Measurements from ENCODE around the gene PAF1. TPM values are rescaled to one million over a fixed set of nuclear protein-coding genes. Genes with fewer than 3 reads are reported as not detected.

Gene PAF1
- total RNA-seq, 2 experiments from 2014 or later, result 33.1 to 45.9 TPM

GRCh38 chr19:39417463-39418181 is 26.7 kb upstream of the PAF1 start:
- BruUV-seq (replicated peaks), result no TSS peak
- no peak for DNase-seq (ENCODE audit: low spot score)
- Histone ChIP-seq H3K4me1 (ENCODE audit: insufficient read depth, low read length, poor library complexity, severe bottlenecking) (peaks cover 12% of the 10 kb centered on the region), H3K9me3 (ENCODE audit: low read length) (no peaks in the 10 kb centered on the region), H3K4me2 (ENCODE audit: low read length) (no peak overlapping the region), H2AFZ (ENCODE audit: low read length) (no peak overlapping the region), H3K9me2 (ENCODE audit: insufficient read depth, low read length) (no peaks in the 10 kb centered on the region), H3K4me3 (ENCODE audit: low read depth, low read length, poor library complexity, severe bottlenecking) (no peak overlapping the region), H3K79me2 (ENCODE audit: insufficient read depth, low read depth, low read length) (peaks cover 16% of the 10 kb centered on the region; the same call in 1 of the 2 replicates), H3K27ac (ENCODE audit: low read depth, low read length, poor library complexity, severe bottlenecking) (no peak overlapping the region), H3K36me3 (ENCODE audit: insufficient read depth, low read length) (peaks cover 43% of the 10 kb centered on the region), H4K20me1 (ENCODE audit: insufficient read depth, low read length) (no peaks in the 10 kb centered on the region)
- ChIA-PET CTCF (ENCODE audit: unreplicated experiment) (no interaction called here), POLR2A (no interaction called here)
- no peak for TF ChIP-seq CTCF (conservative IDR thresholded peaks at IDR 0.05; ENCODE audit: low read length)
- intact Hi-C loops (cut with micrococcal nuclease; ENCODE audit: unreplicated experiment), result no loop called here

- Histone ChIP-seq H3K4me3 (ENCODE audit: low read depth, low read length, poor library complexity, severe bottlenecking) (no peak overlapping the region), H3K27ac (ENCODE audit: low read depth, low read length, poor library complexity, severe bottlenecking) (no peak overlapping the region), H3K4me2 (ENCODE audit: low read length) (no peak overlapping the region), H3K4me1 (ENCODE audit: insufficient read depth, low read length, poor library complexity, severe bottlenecking) (peaks cover 15% of the 10 kb centered on the region), H3K9me2 (ENCODE audit: insufficient read depth, low read length) (no peaks in the 10 kb centered on the region), H4K20me1 (ENCODE audit: insufficient read depth, low read length) (no peaks in the 10 kb centered on the region), H3K36me3 (ENCODE audit: insufficient read depth, low read length) (peaks cover 33% of the 10 kb centered on the region), H3K79me2 (ENCODE audit: insufficient read depth, low read depth, low read length) (peaks cover 16% of the 10 kb centered on the region; the same call in 1 of the 2 replicates), H3K9me3 (ENCODE audit: low read length) (no peaks in the 10 kb centered on the region), H2AFZ (ENCODE audit: low read length) (no peak overlapping the region)
- POLR2A ChIA-PET, result interaction anchor here (0.6 kb wide), 1 partner anchor 78 kb away, joined by 3 read pairs; no protein-coding TSS in a partner anchor
- TF ChIP-seq EZH2phosphoT487 (IDR thresholded peaks at IDR 0.05; ENCODE audit: borderline replicate concordance, low read depth, low read length), result no peak
- no peak for TF ChIP-seq CTCF (conservative IDR thresholded peaks at IDR 0.05; ENCODE audit: low read length)
- intact Hi-C loops (cut with micrococcal nuclease; ENCODE audit: unreplicated experiment), result no loop called here
- CTCF ChIA-PET (ENCODE audit: unreplicated experiment), result no interaction called here
- no peak for DNase-seq (ENCODE audit: low spot score)
- BruUV-seq (replicated peaks), result no TSS peak
Observed at GRCh38 chr19:39416152-39417120, 25.5 kb upstream of the PAF1 start.

All from OCI-LY7 (cell line).